ENCODE measurements around the gene PRDM16. TPM values are rescaled to one million over a fixed set of nuclear protein-coding genes. Genes with fewer than 3 reads are reported as not detected.
A peak's percentile ranks its signal among the peaks of the same experiment; 100 is the strongest.

Gene PRDM16
- total and polyA plus RNA-seq, 2 of the 13 experiments (the other 11 are each of a cell fraction or from before 2014, with no cell fraction given), result 0.15 to 0.81 TPM

DNA sequence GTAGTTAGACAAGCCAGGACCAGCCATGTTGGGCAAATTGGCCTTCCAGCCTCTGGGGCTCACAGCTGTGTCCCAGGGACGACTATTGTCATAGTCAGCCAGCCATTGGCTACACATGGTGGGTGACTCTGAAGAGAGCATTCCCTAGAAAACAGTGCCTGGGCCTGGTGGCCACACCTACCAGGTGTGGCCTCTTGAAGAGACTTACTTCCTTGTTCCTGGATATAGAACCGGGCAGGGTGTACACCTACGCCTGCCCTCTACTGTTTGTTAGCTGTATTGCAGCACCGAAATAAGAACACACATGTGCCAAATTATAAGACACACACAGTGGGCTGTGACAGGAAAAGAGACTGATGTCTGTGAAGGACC lies 250.9 kb downstream of the PRDM16 start (continued):
- TF ChIP-seq BCL6 (CRISPR knock-in tag; IDR thresholded peaks at IDR 0.05) (peak; percentile 97), ZFP62 (CRISPR knock-in tag; IDR thresholded peaks at IDR 0.05) (no peak), SMC3 (IDR thresholded peaks at IDR 0.05; ENCODE audit: low read length) (peak; percentile 78), KDM5A (IDR thresholded peaks at IDR 0.05; ENCODE audit: borderline replicate concordance, low read length) (no peak), MTF1 (CRISPR knock-in tag; IDR thresholded peaks at IDR 0.05) (no peak), AHR (CRISPR knock-in tag; IDR thresholded peaks at IDR 0.05) (no peak), MAFF (IDR thresholded peaks at IDR 0.05; ENCODE audit: low read depth, low read length) (no peak), YY1 (IDR thresholded peaks at IDR 0.05; ENCODE audit: insufficient read depth, insufficient replicate concordance, low read depth, low read length) (peak; percentile 12), GABPA (IDR thresholded peaks at IDR 0.05; ENCODE audit: low read depth, low read length) (no peak), GABPA (CRISPR knock-in tag; IDR thresholded peaks at IDR 0.05; ENCODE audit: low read depth) (peak; percentile 55; the same call in 1 of the 2 replicates), CTCF (CRISPR knock-in tag; IDR thresholded peaks at IDR 0.05) (peak; percentile 87), POGZ (CRISPR knock-in tag; IDR thresholded peaks at IDR 0.05) (0 out of 2 replicates have a peak, but pooled peaks have one; percentile 16), ZNF264 (CRISPR knock-in tag; IDR thresholded peaks at IDR 0.05) (0 out of 2 replicates have a peak, but pooled peaks have one; percentile 14), ZNF329 (CRISPR knock-in tag; IDR thresholded peaks at IDR 0.05; ENCODE audit: low read depth) (no peak), SIX4 (CRISPR knock-in tag; IDR thresholded peaks at IDR 0.05) (no peak), ZNF564 (CRISPR knock-in tag; IDR thresholded peaks at IDR 0.05) (0 out of 2 replicates have a peak, but pooled peaks have one; percentile 12), NFE2 (CRISPR knock-in tag; IDR thresholded peaks at IDR 0.05) (no peak), ZNF331 (CRISPR knock-in tag; IDR thresholded peaks at IDR 0.05) (0 out of 2 replicates have a peak, but pooled peaks have one; percentile 27)
- TF ChIP-seq, protein P1, sequence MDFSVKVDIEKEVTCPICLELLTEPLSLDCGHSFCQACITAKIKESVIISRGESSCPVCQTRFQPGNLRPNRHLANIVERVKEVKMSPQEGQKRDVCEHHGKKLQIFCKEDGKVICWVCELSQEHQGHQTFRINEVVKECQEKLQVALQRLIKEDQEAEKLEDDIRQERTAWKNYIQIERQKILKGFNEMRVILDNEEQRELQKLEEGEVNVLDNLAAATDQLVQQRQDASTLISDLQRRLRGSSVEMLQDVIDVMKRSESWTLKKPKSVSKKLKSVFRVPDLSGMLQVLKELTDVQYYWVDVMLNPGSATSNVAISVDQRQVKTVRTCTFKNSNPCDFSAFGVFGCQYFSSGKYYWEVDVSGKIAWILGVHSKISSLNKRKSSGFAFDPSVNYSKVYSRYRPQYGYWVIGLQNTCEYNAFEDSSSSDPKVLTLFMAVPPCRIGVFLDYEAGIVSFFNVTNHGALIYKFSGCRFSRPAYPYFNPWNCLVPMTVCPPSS (IDR thresholded peaks at IDR 0.05), result no peak
- TF ChIP-seq, protein P2, sequence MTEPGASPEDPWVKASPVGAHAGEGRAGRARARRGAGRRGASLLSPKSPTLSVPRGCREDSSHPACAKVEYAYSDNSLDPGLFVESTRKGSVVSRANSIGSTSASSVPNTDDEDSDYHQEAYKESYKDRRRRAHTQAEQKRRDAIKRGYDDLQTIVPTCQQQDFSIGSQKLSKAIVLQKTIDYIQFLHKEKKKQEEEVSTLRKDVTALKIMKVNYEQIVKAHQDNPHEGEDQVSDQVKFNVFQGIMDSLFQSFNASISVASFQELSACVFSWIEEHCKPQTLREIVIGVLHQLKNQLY (CRISPR knock-in tag; IDR thresholded peaks at IDR 0.05), result no peak
- TF ChIP-seq, protein P3, sequence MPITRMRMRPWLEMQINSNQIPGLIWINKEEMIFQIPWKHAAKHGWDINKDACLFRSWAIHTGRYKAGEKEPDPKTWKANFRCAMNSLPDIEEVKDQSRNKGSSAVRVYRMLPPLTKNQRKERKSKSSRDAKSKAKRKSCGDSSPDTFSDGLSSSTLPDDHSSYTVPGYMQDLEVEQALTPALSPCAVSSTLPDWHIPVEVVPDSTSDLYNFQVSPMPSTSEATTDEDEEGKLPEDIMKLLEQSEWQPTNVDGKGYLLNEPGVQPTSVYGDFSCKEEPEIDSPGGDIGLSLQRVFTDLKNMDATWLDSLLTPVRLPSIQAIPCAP (CRISPR knock-in tag; IDR thresholded peaks at IDR 0.05; ENCODE audit: low read depth), result peak; percentile 19; the same call in 1 of the 2 replicates
